ENCODE measurements around the gene EML4.

GRCh38 chr2:42219160-42219559 lies 50.0 kb downstream of the EML4 start:
- TF ChIP-seq REST (IDR thresholded peaks at IDR 0.05; ENCODE audit: insufficient read depth in 1 of 2, low read depth in 2 of 2, low read length in 1 of 2) = no peak
- TF ChIP-seq, protein P1, sequence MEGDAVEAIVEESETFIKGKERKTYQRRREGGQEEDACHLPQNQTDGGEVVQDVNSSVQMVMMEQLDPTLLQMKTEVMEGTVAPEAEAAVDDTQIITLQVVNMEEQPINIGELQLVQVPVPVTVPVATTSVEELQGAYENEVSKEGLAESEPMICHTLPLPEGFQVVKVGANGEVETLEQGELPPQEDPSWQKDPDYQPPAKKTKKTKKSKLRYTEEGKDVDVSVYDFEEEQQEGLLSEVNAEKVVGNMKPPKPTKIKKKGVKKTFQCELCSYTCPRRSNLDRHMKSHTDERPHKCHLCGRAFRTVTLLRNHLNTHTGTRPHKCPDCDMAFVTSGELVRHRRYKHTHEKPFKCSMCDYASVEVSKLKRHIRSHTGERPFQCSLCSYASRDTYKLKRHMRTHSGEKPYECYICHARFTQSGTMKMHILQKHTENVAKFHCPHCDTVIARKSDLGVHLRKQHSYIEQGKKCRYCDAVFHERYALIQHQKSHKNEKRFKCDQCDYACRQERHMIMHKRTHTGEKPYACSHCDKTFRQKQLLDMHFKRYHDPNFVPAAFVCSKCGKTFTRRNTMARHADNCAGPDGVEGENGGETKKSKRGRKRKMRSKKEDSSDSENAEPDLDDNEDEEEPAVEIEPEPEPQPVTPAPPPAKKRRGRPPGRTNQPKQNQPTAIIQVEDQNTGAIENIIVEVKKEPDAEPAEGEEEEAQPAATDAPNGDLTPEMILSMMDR (IDR thresholded peaks at IDR 0.05) = no peak

All from Panc1 (cell line).